ENCODE results near the gene PRR30.

DNA sequence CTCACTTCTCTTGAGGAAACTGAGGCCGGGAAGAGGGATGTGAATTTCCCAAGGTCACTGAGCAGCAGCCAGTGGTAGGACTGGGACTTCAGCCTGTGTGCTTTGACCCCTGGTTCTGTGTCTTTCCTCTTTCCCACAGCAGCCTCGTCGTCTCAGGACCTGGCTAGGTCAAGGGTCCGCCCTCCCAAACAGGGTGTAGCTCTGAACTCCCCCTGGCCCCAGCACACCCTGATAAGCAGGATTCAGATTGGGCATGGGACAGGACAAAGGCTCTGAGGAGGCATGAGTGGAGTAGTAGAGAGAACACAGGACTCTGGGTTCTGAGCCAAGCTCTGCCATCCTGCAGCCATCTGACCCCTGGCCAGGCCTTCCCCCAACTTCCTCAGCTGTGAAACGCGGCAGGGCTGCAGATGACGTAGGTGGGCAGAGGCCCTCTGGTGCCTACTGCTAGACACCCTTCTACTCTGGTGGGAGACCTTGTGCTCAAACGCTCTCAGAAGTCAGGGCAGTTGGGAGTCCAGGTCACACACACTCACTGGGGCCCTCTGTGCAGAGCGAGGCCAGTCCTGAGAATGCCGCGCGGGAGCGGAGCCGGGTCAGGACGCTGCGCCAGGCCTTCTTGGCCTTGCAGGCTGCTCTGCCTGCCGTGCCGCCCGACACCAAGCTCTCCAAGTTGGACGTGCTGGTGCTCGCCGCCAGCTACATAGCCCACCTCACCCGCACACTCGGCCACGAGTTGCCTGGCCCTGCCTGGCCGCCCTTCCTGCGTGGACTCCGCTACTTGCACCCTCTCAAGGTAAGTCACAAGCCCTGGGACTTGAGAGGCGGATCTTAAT lies 10.6 kb upstream of the PRR30 start:
- TF ChIP-seq RFX5 (IDR thresholded peaks at IDR 0.05) (no peak), POLR2A (IDR thresholded peaks at IDR 0.05; ENCODE audit: low read length) (no peak), NFE2L2 (conservative IDR thresholded peaks at IDR 0.05; ENCODE audit: low read length) (no peak), EP300 (IDR thresholded peaks at IDR 0.05) (no peak), MAFK (IDR thresholded peaks at IDR 0.05; ENCODE audit: partially characterized antibody) (no peak), CBX8 (IDR thresholded peaks at IDR 0.05) (no peak), HDAC2 (IDR thresholded peaks at IDR 0.05) (no peak), PHF8 (IDR thresholded peaks at IDR 0.05; ENCODE audit: borderline replicate concordance, low read depth) (no peak), BHLHE40 (IDR thresholded peaks at IDR 0.05; ENCODE audit: low read depth, low read length) (no peak)
- TF ChIP-seq, protein P1, sequence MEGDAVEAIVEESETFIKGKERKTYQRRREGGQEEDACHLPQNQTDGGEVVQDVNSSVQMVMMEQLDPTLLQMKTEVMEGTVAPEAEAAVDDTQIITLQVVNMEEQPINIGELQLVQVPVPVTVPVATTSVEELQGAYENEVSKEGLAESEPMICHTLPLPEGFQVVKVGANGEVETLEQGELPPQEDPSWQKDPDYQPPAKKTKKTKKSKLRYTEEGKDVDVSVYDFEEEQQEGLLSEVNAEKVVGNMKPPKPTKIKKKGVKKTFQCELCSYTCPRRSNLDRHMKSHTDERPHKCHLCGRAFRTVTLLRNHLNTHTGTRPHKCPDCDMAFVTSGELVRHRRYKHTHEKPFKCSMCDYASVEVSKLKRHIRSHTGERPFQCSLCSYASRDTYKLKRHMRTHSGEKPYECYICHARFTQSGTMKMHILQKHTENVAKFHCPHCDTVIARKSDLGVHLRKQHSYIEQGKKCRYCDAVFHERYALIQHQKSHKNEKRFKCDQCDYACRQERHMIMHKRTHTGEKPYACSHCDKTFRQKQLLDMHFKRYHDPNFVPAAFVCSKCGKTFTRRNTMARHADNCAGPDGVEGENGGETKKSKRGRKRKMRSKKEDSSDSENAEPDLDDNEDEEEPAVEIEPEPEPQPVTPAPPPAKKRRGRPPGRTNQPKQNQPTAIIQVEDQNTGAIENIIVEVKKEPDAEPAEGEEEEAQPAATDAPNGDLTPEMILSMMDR (IDR thresholded peaks at IDR 0.05): no peak
